Measurements from ENCODE around the gene MRTFB. TPM values are rescaled to one million over a fixed set of nuclear protein-coding genes. Genes with fewer than 3 reads are reported as not detected.

MRTFB gene
- total and polyA plus RNA-seq, 2 of the 13 experiments (the other 11 are each of a cell fraction or from before 2014, with no cell fraction given): 11.4 to 14.0 TPM

- TF ChIP-seq, protein P1, sequence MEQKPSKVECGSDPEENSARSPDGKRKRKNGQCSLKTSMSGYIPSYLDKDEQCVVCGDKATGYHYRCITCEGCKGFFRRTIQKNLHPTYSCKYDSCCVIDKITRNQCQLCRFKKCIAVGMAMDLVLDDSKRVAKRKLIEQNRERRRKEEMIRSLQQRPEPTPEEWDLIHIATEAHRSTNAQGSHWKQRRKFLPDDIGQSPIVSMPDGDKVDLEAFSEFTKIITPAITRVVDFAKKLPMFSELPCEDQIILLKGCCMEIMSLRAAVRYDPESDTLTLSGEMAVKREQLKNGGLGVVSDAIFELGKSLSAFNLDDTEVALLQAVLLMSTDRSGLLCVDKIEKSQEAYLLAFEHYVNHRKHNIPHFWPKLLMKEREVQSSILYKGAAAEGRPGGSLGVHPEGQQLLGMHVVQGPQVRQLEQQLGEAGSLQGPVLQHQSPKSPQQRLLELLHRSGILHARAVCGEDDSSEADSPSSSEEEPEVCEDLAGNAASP (CRISPR knock-in tag; IDR thresholded peaks at IDR 0.05; ENCODE audit: borderline replicate concordance): no peak
- TF ChIP-seq SPEN (CRISPR knock-in tag; IDR thresholded peaks at IDR 0.05; ENCODE audit: low read depth) (no peak), ARNT (IDR thresholded peaks at IDR 0.05) (no peak), HOXA3 (CRISPR knock-in tag; IDR thresholded peaks at IDR 0.05) (no peak), ATF7-NPFF (CRISPR knock-in tag; IDR thresholded peaks at IDR 0.05; ENCODE audit: low read depth) (no peak), ZNF792 (CRISPR knock-in tag; IDR thresholded peaks at IDR 0.05) (no peak), ZSCAN22 (CRISPR knock-in tag; IDR thresholded peaks at IDR 0.05) (no peak), GATAD1 (CRISPR knock-in tag; IDR thresholded peaks at IDR 0.05) (no peak), THAP8 (CRISPR knock-in tag; IDR thresholded peaks at IDR 0.05; ENCODE audit: borderline replicate concordance) (no peak), ZNF180 (CRISPR knock-in tag; IDR thresholded peaks at IDR 0.05; ENCODE audit: borderline replicate concordance, low read depth) (no peak), ZNF569 (CRISPR knock-in tag; IDR thresholded peaks at IDR 0.05; ENCODE audit: borderline replicate concordance) (no peak), FOXO1 (CRISPR knock-in tag; IDR thresholded peaks at IDR 0.05) (no peak; the same call in 1 of the 2 replicates), ZFP90 (CRISPR knock-in tag; IDR thresholded peaks at IDR 0.05; ENCODE audit: borderline replicate concordance) (no peak), ZNF615 (CRISPR knock-in tag; IDR thresholded peaks at IDR 0.05; ENCODE audit: borderline replicate concordance) (no peak), ZNF230 (CRISPR knock-in tag; IDR thresholded peaks at IDR 0.05) (no peak), PHB2 (IDR thresholded peaks at IDR 0.05; ENCODE audit: partially characterized antibody) (no peak)
- TF ChIP-seq, protein P2, sequence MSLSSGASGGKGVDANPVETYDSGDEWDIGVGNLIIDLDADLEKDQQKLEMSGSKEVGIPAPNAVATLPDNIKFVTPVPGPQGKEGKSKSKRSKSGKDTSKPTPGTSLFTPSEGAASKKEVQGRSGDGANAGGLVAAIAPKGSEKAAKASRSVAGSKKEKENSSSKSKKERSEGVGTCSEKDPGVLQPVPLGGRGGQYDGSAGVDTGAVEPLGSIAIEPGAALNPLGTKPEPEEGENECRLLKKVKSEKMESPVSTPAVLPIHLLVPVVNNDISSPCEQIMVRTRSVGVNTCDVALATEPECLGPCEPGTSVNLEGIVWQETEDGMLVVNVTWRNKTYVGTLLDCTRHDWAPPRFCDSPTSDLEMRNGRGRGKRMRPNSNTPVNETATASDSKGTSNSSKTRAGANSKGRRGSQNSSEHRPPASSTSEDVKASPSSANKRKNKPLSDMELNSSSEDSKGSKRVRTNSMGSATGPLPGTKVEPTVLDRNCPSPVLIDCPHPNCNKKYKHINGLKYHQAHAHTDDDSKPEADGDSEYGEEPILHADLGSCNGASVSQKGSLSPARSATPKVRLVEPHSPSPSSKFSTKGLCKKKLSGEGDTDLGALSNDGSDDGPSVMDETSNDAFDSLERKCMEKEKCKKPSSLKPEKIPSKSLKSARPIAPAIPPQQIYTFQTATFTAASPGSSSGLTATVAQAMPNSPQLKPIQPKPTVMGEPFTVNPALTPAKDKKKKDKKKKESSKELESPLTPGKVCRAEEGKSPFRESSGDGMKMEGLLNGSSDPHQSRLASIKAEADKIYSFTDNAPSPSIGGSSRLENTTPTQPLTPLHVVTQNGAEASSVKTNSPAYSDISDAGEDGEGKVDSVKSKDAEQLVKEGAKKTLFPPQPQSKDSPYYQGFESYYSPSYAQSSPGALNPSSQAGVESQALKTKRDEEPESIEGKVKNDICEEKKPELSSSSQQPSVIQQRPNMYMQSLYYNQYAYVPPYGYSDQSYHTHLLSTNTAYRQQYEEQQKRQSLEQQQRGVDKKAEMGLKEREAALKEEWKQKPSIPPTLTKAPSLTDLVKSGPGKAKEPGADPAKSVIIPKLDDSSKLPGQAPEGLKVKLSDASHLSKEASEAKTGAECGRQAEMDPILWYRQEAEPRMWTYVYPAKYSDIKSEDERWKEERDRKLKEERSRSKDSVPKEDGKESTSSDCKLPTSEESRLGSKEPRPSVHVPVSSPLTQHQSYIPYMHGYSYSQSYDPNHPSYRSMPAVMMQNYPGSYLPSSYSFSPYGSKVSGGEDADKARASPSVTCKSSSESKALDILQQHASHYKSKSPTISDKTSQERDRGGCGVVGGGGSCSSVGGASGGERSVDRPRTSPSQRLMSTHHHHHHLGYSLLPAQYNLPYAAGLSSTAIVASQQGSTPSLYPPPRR (CRISPR knock-in tag; IDR thresholded peaks at IDR 0.05; ENCODE audit: borderline replicate concordance): no peak
- TF ChIP-seq, protein P3, sequence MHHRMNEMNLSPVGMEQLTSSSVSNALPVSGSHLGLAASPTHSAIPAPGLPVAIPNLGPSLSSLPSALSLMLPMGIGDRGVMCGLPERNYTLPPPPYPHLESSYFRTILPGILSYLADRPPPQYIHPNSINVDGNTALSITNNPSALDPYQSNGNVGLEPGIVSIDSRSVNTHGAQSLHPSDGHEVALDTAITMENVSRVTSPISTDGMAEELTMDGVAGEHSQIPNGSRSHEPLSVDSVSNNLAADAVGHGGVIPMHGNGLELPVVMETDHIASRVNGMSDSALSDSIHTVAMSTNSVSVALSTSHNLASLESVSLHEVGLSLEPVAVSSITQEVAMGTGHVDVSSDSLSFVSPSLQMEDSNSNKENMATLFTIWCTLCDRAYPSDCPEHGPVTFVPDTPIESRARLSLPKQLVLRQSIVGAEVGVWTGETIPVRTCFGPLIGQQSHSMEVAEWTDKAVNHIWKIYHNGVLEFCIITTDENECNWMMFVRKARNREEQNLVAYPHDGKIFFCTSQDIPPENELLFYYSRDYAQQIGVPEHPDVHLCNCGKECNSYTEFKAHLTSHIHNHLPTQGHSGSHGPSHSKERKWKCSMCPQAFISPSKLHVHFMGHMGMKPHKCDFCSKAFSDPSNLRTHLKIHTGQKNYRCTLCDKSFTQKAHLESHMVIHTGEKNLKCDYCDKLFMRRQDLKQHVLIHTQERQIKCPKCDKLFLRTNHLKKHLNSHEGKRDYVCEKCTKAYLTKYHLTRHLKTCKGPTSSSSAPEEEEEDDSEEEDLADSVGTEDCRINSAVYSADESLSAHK (CRISPR knock-in tag; IDR thresholded peaks at IDR 0.05; ENCODE audit: borderline replicate concordance): no peak
- TF ChIP-seq, protein P4, sequence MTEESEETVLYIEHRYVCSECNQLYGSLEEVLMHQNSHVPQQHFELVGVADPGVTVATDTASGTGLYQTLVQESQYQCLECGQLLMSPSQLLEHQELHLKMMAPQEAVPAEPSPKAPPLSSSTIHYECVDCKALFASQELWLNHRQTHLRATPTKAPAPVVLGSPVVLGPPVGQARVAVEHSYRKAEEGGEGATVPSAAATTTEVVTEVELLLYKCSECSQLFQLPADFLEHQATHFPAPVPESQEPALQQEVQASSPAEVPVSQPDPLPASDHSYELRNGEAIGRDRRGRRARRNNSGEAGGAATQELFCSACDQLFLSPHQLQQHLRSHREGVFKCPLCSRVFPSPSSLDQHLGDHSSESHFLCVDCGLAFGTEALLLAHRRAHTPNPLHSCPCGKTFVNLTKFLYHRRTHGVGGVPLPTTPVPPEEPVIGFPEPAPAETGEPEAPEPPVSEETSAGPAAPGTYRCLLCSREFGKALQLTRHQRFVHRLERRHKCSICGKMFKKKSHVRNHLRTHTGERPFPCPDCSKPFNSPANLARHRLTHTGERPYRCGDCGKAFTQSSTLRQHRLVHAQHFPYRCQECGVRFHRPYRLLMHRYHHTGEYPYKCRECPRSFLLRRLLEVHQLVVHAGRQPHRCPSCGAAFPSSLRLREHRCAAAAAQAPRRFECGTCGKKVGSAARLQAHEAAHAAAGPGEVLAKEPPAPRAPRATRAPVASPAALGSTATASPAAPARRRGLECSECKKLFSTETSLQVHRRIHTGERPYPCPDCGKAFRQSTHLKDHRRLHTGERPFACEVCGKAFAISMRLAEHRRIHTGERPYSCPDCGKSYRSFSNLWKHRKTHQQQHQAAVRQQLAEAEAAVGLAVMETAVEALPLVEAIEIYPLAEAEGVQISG (CRISPR knock-in tag; IDR thresholded peaks at IDR 0.05): no peak
Measured at GRCh38 chr16:14106457-14106856, 35.3 kb downstream of the MRTFB start (continued).

Measured in HepG2 (cell line).